Psoas muscle (tissue), 8 donors: ENCODE data around the gene AGXT. TPM values are rescaled to one million over a fixed set of nuclear protein-coding genes. Genes with fewer than 3 reads are reported as not detected.
"Not testable (repeated sequence)": the region's sequence is repeated elsewhere in the genome, so short reads cannot be mapped to it uniquely, and the experiment has no call there.

Experiments used
- ATAC-seq, 4 donors: fragments of 200-7000 bp; cut with Tn5 transposase; one replicate each; pipeline ENCODE4 v1.9.1; 2020; ENCODE audit warnings: moderate library complexity in 3 of 4, mild to moderate bottlenecking in 2 of 4
- DNase-seq, 2 donors: peaks; one replicate each; pipeline ENCODE4 v3.0.0-alpha.2; 2020
- H3K27ac ChIP-seq: fragments of 200-600 bp; one replicate; pipeline ENCODE4 v1.8.0; 2022
- H3K27me3 ChIP-seq, 3 donors: fragments of 200-600 bp in 1 of 3; one replicate each; pipeline versions ENCODE4 v1.6.1 to v1.8.0; 2013 to 2022; ENCODE audit warnings: low read length in 2 of 3, mild to moderate bottlenecking in 2 of 3, moderate library complexity in 1 of 3; ENCODE audit not compliant: insufficient read depth in 3 of 3
- H3K36me3 ChIP-seq, 2 donors: fragments of 200-600 bp in 1 of 2; one replicate each; pipeline versions ENCODE4 v1.6.1 to v1.8.0; 2013 to 2022; ENCODE audit warnings: low read depth in 1 of 2, mild to moderate bottlenecking in 1 of 2, moderate library complexity in 1 of 2; ENCODE audit not compliant: insufficient read depth in 1 of 2
- H3K4me1 ChIP-seq: fragments of 200-600 bp; one replicate; pipeline ENCODE4 v1.8.0; 2022
- H3K4me3 ChIP-seq: fragments of 200-600 bp; one replicate; pipeline ENCODE4 v1.8.0; 2022; ENCODE audit warnings: mild to moderate bottlenecking
- H3K9me3 ChIP-seq: fragments of 200-600 bp; one replicate; pipeline ENCODE4 v1.8.0; 2022
- CTCF ChIP-seq: fragments of 200-600 bp; IDR thresholded peaks from one replicate; pipeline ENCODE4 v1.8.0; 2022; ENCODE audit warnings: antibody characterized with exemption
- WGBS, 3 donors: extraction: QIAGEN DNeasy Blood & Tissue Kit; methylation state at CpG; one replicate each; pipeline versions ENCODE4 v1.1.6 to v1.1.7; 2013; 5-methylcytosine and 5-hydroxymethylcytosine counted together
- intact Hi-C, 2 donors: fragments of 100-400 bp; cut with DNase I; formaldehyde crosslinking; loops; one replicate each; pipeline versions ENCODE4 v1.11.0 to v1.14.2; 2022
- polyA plus RNA-seq, 3 donors: library from polyadenylated mRNA; stranded (reverse); fragments of 200-250 nt; gene quantifications; one replicate each; pipeline ENCODE4 v1.2.3, GENCODE V29; 2013
- total RNA-seq, 4 donors: library from RNA; stranded (reverse); fragmentation: NEBNext Ultra II Directional in 2 of 4; extraction: Animal tissue kit (Norgen Biotek cat#: 25700) in 2 of 4; gene quantifications; one replicate each; pipeline versions ENCODE4 v1.2.1 to v1.2.4, GENCODE V29; 2021 to 2023
- donor health status: healthy with polysubstance abuse.
- donor health status: DM: no; HTN: no; CAD: no; lungs with moderate emphysema.
- donor health status: Bipolar disorder and iron deficiency.
- donor health status: healthy.
- donor health status: DM: yes; HTN: yes; CAD: no.
- donor health status: DM: no; HTN: no; CAD: no.
- donor health status: DM: no; HTN: no; CAD: no.
- donor health status: DM: yes; HTN: yes; CAD: no.

Gene AGXT
- total and polyA plus RNA-seq, 7 donors = 0.11 to 1.3 (median 0.30) TPM; not detected in 4

DNA sequence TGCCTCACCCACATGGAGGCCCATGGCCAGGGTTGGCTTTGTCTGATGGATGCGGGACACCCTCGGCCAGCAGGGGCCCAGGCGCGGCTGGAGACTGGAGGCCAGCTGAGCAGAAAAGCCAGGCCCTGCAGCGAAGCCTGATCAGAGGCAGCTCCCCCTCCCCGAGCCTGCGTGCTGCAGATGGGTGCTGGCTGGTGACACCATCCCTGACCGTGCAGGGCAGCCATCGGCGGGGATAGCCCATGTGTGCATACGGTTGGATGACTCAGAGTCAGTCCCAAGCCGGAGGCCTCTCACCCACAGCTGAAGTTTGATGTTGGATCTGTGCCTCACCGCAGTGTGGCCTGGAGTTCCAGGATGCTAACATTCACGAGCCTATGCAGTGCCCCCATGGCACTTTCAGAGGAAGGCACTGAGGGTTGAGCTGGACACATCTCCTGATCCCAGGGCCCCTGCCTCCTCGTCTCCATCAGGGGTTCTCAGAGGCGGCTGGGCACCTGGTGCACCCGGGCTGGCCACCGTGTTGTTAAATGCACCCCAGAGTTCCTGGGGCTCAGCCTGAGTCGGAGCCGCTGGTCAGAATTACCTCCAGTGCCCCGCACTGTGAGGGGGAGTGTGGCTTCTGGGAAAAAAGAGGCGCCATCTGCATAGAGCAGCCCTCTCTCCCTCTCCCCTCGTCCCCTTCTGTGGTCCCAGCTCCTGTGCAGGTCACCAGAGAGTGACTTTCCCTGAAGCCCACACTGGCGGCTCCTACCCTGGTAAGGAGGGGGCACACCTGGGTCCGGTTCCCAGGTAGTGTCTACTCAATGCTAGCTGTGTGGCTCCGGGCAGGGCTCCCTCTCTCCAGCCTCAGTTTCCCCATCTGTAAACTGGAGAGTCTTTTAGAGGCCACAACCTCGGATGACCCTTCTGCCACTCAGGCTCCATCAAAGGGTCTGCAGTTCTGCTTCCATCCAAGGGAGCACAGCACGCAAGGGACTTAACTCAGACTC is 29.2 kb upstream of the AGXT start:
- no peak overlapping the region for H3K27ac ChIP-seq
- TF ChIP-seq CTCF = no peak
- intact Hi-C loops = no loop called here

DNA sequence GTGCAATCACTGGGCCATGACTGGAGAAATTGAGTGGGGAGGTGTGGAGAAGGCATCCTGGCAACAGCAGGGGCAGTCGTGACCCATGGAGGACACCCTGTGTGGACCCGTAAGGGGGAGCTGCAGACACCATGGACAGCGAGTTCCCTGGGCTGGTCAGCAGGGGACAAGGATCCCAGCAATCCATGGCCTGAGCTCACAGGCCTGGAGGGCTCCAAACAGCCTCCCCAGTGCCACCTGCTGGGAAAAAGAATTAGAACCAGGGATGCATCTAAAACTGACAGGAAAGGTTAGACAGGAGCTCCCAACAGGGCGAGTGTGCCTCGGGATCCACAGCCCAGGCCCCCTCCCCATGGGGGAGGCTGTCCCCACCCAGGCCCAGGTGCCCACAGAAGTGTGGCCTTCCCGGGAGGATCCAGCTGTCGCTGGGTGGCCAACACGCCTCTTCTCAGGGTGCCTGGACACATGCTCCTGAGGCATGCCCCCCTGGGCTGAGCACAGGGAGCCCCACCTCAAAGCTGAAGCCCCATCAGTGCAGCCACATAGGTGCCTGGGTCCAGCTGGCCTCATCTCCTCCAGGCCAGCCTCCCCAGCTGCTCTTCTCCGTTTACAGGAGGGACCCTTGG is 28.1 kb upstream of the AGXT start:
- H3K36me3 ChIP-seq = no peaks in the 10 kb centered on the region
- ATAC-seq = peak; percentile 46 to 63 (median 60)
- H3K4me3 ChIP-seq = no peak overlapping the region
- H3K27me3 ChIP-seq = no peaks in the 10 kb centered on the region
- peak; percentile 43 for TF ChIP-seq CTCF
- 21 to 48% (median 34%) methylated on average over 7 to 9 of the region's 9 CpGs for WGBS, 3 donors
- no peaks in the 10 kb centered on the region for H3K4me1 ChIP-seq
- H3K9me3 ChIP-seq = no peaks in the 10 kb centered on the region
- intact Hi-C loops = no loop called here
- no peak for DNase-seq
- no peak overlapping the region for H3K27ac ChIP-seq

More for the DNA sequence above, 29.2 kb upstream of the AGXT start:
- WGBS, 3 donors = 88 to 89% (median 88%) methylated on average over 28 of the region's 28 CpGs
- H3K36me3 ChIP-seq = no peaks in the 10 kb centered on the region
- H3K4me3 ChIP-seq = no peak overlapping the region
- DNase-seq (no peak), ATAC-seq (no peak)
- H3K4me1 ChIP-seq = no peaks in the 10 kb centered on the region
- no peaks in the 10 kb centered on the region for H3K9me3 ChIP-seq
- no peaks in the 10 kb centered on the region for H3K27me3 ChIP-seq

GRCh38 chr2:240846309-240846708 is 22.3 kb upstream of the AGXT start:
- H3K27ac ChIP-seq, DNase-seq, H3K9me3 ChIP-seq, ATAC-seq, H3K4me1 ChIP-seq, H3K4me3 ChIP-seq, intact Hi-C loops, H3K36me3 ChIP-seq, H3K27me3 ChIP-seq: not testable (repeated sequence)
- 84 to 94% (median 90%) methylated on average over 2 of the region's 2 CpGs for WGBS, 3 donors

- DNase-seq (no peak), ATAC-seq (peak in 1 of 4 donors; percentile 16)
- no peaks in the 10 kb centered on the region for H3K36me3 ChIP-seq
- no peaks in the 10 kb centered on the region for H3K27me3 ChIP-seq
- H3K9me3 ChIP-seq = no peaks in the 10 kb centered on the region
- H3K4me1 ChIP-seq = no peaks in the 10 kb centered on the region
- H3K4me3 ChIP-seq = no peak overlapping the region
- H3K27ac ChIP-seq = no peak overlapping the region
- intact Hi-C loops = no loop called here
- TF ChIP-seq CTCF = no peak
- 53 to 70% (median 59%) methylated on average over 5 of the region's 5 CpGs for WGBS, 3 donors
These were observed 21.6 kb upstream of the AGXT start for GRCh38 chr2:240846873-240847595.

DNA sequence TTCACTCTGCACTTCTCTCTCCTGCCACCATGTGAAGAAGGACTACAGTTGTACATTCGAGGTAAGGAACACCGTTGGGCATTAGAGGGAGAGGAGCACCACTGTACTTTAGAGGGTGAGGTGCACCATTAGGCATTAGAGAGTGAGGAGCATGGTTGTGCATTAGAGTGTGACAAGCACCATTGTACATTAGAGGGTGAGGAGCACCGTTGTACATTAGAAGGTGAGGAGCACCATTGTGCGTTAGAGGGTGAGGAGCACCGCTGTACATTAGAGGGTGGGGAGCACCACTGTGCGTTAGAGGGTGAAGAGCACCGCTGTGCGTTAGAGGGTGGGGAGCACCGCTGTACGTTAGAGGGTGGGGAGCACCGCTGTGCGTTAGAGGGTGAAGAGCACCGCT is 20.8 kb upstream of the AGXT start:
- Histone ChIP-seq H3K27ac (no peak overlapping the region), H3K27me3 (no peaks in the 10 kb centered on the region), H3K9me3 (no peaks in the 10 kb centered on the region), H3K4me1 (no peaks in the 10 kb centered on the region), H3K36me3 (no peaks in the 10 kb centered on the region), H3K4me3 (no peak overlapping the region)
- TF ChIP-seq CTCF = no peak
- ATAC-seq (no peak), DNase-seq (no peak)
- 87 to 93% (median 90%) methylated on average over 7 to 13 of the region's 13 CpGs for WGBS, 3 donors
- intact Hi-C loops = no loop called here
